ENCODE results near the gene TCF4.

TCF4 gene

DNA sequence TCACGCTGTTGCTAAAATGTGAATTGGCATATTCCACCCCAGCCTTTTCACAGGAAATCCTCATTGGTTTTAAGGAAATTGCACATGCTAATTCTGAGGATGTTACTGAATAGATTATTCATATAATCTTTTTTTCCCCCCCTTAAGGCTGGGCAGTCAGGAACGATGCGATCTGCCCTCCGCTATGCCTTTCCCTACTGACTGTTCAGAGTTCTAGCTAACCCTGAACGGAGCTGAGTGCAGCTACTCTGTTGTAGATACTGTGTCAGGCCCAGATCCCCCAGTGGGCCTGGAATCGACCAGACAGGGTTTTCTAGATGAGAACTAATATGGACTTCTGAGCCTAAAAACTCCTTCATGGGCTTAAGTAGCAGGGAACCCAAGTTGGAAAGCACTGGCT, 192.2 kb downstream of the TCF4 start:
- CTCF ChIA-PET, result interaction anchor here (1.1 to 1.6 kb wide), 2 partner anchors 23 to 1181 kb away, joined by 3 read pairs; no protein-coding TSS in a partner anchor
- TF ChIP-seq, protein P1, sequence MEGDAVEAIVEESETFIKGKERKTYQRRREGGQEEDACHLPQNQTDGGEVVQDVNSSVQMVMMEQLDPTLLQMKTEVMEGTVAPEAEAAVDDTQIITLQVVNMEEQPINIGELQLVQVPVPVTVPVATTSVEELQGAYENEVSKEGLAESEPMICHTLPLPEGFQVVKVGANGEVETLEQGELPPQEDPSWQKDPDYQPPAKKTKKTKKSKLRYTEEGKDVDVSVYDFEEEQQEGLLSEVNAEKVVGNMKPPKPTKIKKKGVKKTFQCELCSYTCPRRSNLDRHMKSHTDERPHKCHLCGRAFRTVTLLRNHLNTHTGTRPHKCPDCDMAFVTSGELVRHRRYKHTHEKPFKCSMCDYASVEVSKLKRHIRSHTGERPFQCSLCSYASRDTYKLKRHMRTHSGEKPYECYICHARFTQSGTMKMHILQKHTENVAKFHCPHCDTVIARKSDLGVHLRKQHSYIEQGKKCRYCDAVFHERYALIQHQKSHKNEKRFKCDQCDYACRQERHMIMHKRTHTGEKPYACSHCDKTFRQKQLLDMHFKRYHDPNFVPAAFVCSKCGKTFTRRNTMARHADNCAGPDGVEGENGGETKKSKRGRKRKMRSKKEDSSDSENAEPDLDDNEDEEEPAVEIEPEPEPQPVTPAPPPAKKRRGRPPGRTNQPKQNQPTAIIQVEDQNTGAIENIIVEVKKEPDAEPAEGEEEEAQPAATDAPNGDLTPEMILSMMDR (IDR thresholded peaks at IDR 0.05; ENCODE audit: control extremely low read depth, extremely low read depth, low read depth, missing control alignments), result no peak

DNA sequence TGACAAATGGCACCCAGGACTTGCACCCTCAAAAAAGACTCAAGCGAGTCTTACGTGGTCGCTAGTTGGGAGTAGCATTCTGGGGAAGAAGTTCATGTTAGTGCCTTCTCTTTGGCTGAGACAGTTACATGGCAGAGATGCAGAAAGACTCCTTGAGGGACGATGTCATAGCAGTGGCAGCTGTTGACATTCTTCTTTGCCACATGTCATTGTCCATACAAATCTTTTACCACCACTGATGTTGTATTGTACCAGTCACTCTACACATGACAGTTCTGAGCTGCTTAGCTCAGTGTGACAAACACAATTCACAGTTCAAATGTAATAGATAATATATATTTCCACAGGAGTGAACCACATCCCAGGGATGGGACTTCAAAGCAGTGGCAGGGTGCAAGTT, 197.1 kb downstream of the TCF4 start:
- no peak for DNase-seq (ENCODE audit: extremely low spot score)
- CTCF ChIA-PET, result interaction anchor here (1.1 kb wide), 1 partner anchor 9 kb away, joined by 3 read pairs; no protein-coding TSS in a partner anchor
- POLR2A ChIA-PET, result no interaction called here
- TF ChIP-seq, protein P1 (IDR thresholded peaks at IDR 0.05; ENCODE audit: control extremely low read depth, extremely low read depth, low read depth, missing control alignments), result no peak

More for the DNA sequence above, 192.2 kb downstream of the TCF4 start:
- POLR2A ChIA-PET, result no interaction called here
- no peak for DNase-seq (ENCODE audit: extremely low spot score)

DNA sequence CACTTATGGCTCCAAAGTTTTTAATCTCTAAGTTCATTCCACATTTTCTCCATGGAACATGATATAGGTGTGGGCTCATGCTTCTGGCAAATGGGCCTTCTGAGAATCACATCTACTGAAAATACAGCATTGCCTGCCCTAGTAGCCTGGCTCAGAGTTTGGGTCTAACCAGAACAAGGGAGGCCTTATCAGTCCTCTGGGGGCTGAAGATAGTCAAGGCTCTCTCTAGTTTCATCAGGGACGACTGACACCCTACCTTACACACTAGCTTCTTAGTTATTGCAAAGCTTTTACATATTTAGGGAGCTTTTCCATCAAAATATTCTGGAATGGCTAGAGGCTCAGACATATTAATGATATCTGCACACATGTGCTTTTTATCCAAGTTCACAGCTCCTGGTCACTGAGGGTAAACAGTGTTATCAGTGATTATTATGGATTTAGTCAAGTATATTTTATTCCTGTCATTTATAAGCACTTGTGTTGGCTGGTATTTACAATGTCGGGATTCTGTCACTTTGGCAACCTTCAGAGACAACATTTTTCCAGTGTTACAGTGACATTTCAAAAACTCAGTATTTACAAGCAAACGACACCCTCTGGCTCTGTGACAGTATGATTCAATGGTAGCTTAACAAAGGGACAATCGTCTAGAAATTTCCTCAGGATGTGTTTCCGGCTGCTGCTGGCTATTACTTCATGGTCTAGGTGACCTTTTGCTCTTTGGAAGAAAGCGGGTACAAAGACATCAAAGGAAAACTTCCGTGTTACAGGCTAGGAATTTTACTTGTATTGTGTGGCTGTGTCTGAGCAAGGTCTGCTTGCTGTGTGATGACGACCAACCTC, 200.6 kb downstream of the TCF4 start:
- DNase-seq (ENCODE audit: extremely low spot score), result no peak
- ChIA-PET CTCF (interaction anchor here (1.4 to 2.9 kb wide), 2 partner anchors 40 to 153 kb away, joined by 3 to 12 read pairs; no protein-coding TSS in a partner anchor), POLR2A (no interaction called here)
- TF ChIP-seq, protein P1 (IDR thresholded peaks at IDR 0.05; ENCODE audit: control extremely low read depth, extremely low read depth, low read depth, missing control alignments), result no peak

DNA sequence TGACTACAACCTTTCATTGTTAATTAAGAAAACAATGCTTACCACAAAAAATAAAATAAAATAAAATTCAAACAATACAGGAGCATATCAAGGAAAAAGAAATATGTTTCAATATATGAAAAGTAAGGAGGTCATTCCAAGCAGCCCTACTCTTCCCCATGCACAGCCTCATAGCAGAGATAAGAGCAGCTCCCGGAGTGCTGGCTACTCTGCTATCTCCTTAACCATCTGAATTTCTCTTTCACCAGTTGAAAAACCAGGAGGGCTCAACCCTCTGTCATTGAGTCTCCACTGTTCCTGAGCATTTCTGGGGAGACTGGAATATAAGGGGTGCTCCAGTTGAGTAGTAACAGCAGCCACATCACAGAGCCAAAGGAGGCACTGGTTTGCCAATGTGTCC, 201.4 kb downstream of the TCF4 start:
- TF ChIP-seq, protein P1 (IDR thresholded peaks at IDR 0.05; ENCODE audit: control extremely low read depth, extremely low read depth, low read depth, missing control alignments), result no peak
- ChIA-PET POLR2A (no interaction called here), CTCF (interaction anchor here (2.9 kb wide), 1 partner anchor 152 kb away, joined by 12 read pairs; no protein-coding TSS in a partner anchor)
- no peak for DNase-seq (ENCODE audit: extremely low spot score)

DNA sequence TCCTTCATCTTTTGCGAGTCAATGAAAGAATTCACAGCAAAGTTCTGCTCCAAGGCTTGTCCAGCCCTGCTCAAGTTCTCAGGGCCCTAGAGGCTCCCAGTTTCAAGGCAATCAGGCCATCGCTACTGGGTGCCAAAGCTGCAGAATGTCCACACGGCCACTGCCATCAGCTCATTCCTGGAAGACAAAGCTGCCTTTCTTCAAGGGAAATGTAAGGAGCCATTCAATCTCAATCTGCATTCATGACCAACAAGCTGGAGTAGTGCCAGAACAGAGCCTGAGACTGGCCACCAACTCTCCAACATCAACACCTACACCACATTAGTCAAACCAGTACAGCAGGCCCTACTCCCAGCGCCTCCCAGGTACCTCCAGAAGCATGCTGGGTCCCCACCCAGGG, 202.2 kb downstream of the TCF4 start:
- ChIA-PET POLR2A (no interaction called here), CTCF (interaction anchor here (1.8 to 2.9 kb wide), 2 partner anchors 29 to 151 kb away, joined by 10 to 12 read pairs; no protein-coding TSS in a partner anchor)
- no peak for DNase-seq (ENCODE audit: extremely low spot score)
- TF ChIP-seq, protein P1 (IDR thresholded peaks at IDR 0.05; ENCODE audit: control extremely low read depth, extremely low read depth, low read depth, missing control alignments), result no peak

DNA sequence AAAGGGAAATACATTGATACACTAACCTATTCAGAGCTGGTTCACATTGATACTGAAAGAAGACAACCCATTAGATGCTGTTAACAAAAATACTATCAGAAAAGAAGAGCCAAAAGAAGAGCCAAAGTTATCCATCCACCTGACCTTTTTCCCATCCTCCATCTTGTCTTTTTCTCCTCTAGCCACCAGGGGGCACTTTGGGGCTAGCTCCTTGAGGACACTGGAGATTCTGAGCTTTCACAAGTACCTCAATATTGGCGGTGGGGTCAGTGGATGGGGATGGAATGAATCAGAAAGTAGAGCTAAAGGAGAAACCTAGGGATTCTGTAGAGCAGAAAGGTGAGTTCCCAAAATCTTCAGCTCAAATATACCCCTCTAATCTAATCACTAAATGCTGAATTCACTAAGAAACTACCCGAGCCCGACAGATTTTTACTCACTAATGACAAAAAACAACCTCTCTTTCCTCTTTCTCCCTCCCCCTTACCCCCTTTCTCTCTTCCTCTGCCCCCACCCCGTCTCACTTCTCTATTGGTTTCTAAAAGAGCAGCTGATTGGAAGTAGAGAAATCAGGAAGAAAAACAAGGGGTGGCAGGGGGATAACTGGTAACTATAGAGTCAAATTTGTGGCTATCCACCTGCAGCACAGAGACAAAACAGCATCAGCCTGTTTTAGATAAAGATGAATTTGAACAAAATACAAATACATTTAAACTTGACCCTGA, 203.3 kb downstream of the TCF4 start:
- TF ChIP-seq, protein P1 (IDR thresholded peaks at IDR 0.05; ENCODE audit: control extremely low read depth, extremely low read depth, low read depth, missing control alignments), result peak; percentile 43
- CTCF ChIA-PET, result interaction anchor here (0.7 to 2.9 kb wide), 16 partner anchors 9 to 1193 kb away, joined by 3 to 12 read pairs (median 4); no protein-coding TSS in a partner anchor
- POLR2A ChIA-PET, result no interaction called here
- peak; percentile 32 for DNase-seq (ENCODE audit: extremely low spot score)
